Spleen (tissue), 7 donors: Measurements from ENCODE around the gene C12orf42.

Experiments used
- CTCF ChIP-seq, 11 experiments: fragments of 200-600 bp in 7 of 11; fragments of 450-650 bp in 4 of 11; sonication (generic) in 4 of 11; IDR thresholded peaks in 8 of 11; conservative IDR thresholded peaks in 3 of 11; 1 replicate in 7 of 11; 2 replicates in 4 of 11; pipeline versions ENCODE4 v1.4.0 to v1.8.0; 2016 to 2021; ENCODE audit warnings: antibody characterized with exemption in 11 of 11, inconsistent platforms in 4 of 11, mild to moderate bottlenecking in 1 of 11
- POLR2A ChIP-seq, 3 donors: fragments of 450-650 bp; IDR thresholded peaks; one replicate each; pipeline ENCODE4 v1.5.1; 2017; ENCODE audit warnings: antibody characterized with exemption in 3 of 3, mild to moderate bottlenecking in 1 of 3
- donor health status: DM: no; HTN: no; CAD: no; lungs with moderate emphysema.
- donor health status: DM: no; HTN: no; CAD: no.
- donor health status: DM: no; HTN: no; CAD: no.

GRCh38 chr12:103348935-103349334 is 146.8 kb downstream of the C12orf42 start:
- TF ChIP-seq CTCF (IDR thresholded peaks at IDR 0.05 in 8 of 11, conservative IDR thresholded peaks at IDR 0.05 in 3 of 11) = no peak
- TF ChIP-seq POLR2A (IDR thresholded peaks at IDR 0.05) = no peak
